Stimulated activated CD8-positive, alpha-beta memory T cell treated with anti-CD3 and anti-CD28 coated beads, Interleukin-4, amount 100 ng/mL, for 24 hours (primary cell): ENCODE data around the gene STK40.

Experiments
- DNase-seq: peaks from one replicate; pipeline ENCODE4 v3.0.0-alpha.2; 2020; ENCODE audit warnings: low read depth

STK40 gene

GRCh38 chr1:36385410-36386264, at the start of gene STK40:
TSS of gene STK40 (minus strand) at chr1:36385924. CDS start at chr1:36361332, 24,592 bp downstream.
- DNase-seq = peak; percentile 98

GRCh38 chr1:36433102-36433501, 47.4 kb upstream of the STK40 start:
- no peak for DNase-seq

- no peak for DNase-seq
Measured at GRCh38 chr1:36432616-36433015, 46.9 kb upstream of the STK40 start.

- no peak for DNase-seq
Measured at GRCh38 chr1:36425791-36426190, 40.1 kb upstream of the STK40 start.

GRCh38 chr1:36421649-36422048, 35.9 kb upstream of the STK40 start:
- no peak for DNase-seq

- DNase-seq = peak; percentile 83
Measured at GRCh38 chr1:36420836-36421317, 35.2 kb upstream of the STK40 start.

- DNase-seq = no peak
Measured at GRCh38 chr1:36420409-36420808, 34.7 kb upstream of the STK40 start.

GRCh38 chr1:36419569-36419968, 33.8 kb upstream of the STK40 start:
- DNase-seq = no peak

GRCh38 chr1:36419140-36419539, 33.4 kb upstream of the STK40 start:
- no peak for DNase-seq

GRCh38 chr1:36417931-36418330, 32.2 kb upstream of the STK40 start:
- no peak for DNase-seq

- DNase-seq = no peak
Measured at GRCh38 chr1:36415661-36416326, 30.1 kb upstream of the STK40 start.

GRCh38 chr1:36414384-36414783, 28.7 kb upstream of the STK40 start:
- DNase-seq = no peak

GRCh38 chr1:36411674-36412648, 26.2 kb upstream of the STK40 start:
- no peak for DNase-seq

GRCh38 chr1:36408479-36408878, 22.8 kb upstream of the STK40 start:
- no peak for DNase-seq

- DNase-seq = no peak
Measured at GRCh38 chr1:36406440-36406839, 20.7 kb upstream of the STK40 start.

- DNase-seq = no peak
Measured at GRCh38 chr1:36402504-36402890, 16.8 kb upstream of the STK40 start.

- no peak for DNase-seq
Measured at GRCh38 chr1:36401602-36402503, 16.1 kb upstream of the STK40 start.

- DNase-seq = peak; percentile 48
Measured at GRCh38 chr1:36400825-36401601, 15.3 kb upstream of the STK40 start.

GRCh38 chr1:36400514-36400824, 14.7 kb upstream of the STK40 start:
- no peak for DNase-seq

GRCh38 chr1:36398370-36398977, 12.8 kb upstream of the STK40 start:
- no peak for DNase-seq
